H1 (cell line): ENCODE data around the gene MSI2. TPM values are rescaled to one million over a fixed set of nuclear protein-coding genes. Genes with fewer than 3 reads are reported as not detected.

Experiments used
- CTCF ChIA-PET: fragments of 300-600 bp; sonication (Branson Sonifier 250); formaldehyde crosslinking; loops from one replicate; lab custom pipeline; 2021; ENCODE audit not compliant: partially characterized antibody; lab: Charles Lee
- POLR2A ChIA-PET: fragments of 300-600 bp; sonication (Branson Sonifier 250); formaldehyde crosslinking; loops from one replicate; lab custom pipeline; 2021; ENCODE audit warnings: inconsistent platforms; ENCODE audit not compliant: partially characterized antibody; lab: Charles Lee
- DNase-seq, 2 experiments: peaks; one replicate each; pipeline versions ENCODE4 v3.0.0 to v3.0.0-alpha.2; 2010 to 2022; ENCODE audit warnings: low spot score in 2 of 2, low read depth in 1 of 2, mixed read lengths in 1 of 2
- FAIRE-seq: peaks from 2 replicates; lab custom pipeline; 2011; peaks lifted over from hg19 to GRCh38; lab: Jason Lieb, UNC
- H2AFZ ChIP-seq: 2 replicates; pipeline ENCODE4 v1.8.1; 2012; ENCODE audit warnings: low read length, inconsistent platforms
- H2AK5ac ChIP-seq: 2 replicates; pipeline ENCODE4 v1.6.1; 2013; ENCODE audit warnings: low read depth, low read length
- H2BK120ac ChIP-seq: replicated peaks from 2 replicates; pipeline ENCODE3; 2013; ENCODE audit warnings: low read depth, low read length, inconsistent platforms
- H2BK12ac ChIP-seq: 2 replicates; pipeline ENCODE4 v1.6.1; 2013; ENCODE audit warnings: low read depth, low read length
- H2BK15ac ChIP-seq: 2 replicates; pipeline ENCODE4 v1.6.1; 2013; ENCODE audit warnings: low read length
- H2BK20ac ChIP-seq: 2 replicates; pipeline ENCODE4 v1.6.1; 2013; ENCODE audit warnings: low read length
- H2BK5ac ChIP-seq: 2 replicates; pipeline ENCODE4 v1.6.1; 2013; ENCODE audit warnings: low read depth, low read length
- H3K14ac ChIP-seq: 2 replicates; pipeline ENCODE4 v1.6.1; 2013; ENCODE audit warnings: inconsistent platforms; ENCODE audit not compliant: insufficient read length
- H3K18ac ChIP-seq: 2 replicates; pipeline ENCODE4 v1.6.1; 2013; ENCODE audit warnings: low read length; ENCODE audit errors: extremely low read depth
- H3K23ac ChIP-seq: 2 replicates; pipeline ENCODE4 v1.6.1; 2013; ENCODE audit warnings: inconsistent platforms; ENCODE audit not compliant: insufficient read length
- H3K23me2 ChIP-seq: 2 replicates; pipeline ENCODE4 v1.6.1; 2013; ENCODE audit warnings: low read depth, low read length
- H3K27ac ChIP-seq: 2 replicates; pipeline ENCODE4 v1.6.1; 2011; ENCODE audit warnings: low read depth, low read length, inconsistent platforms
- H3K27me3 ChIP-seq, 4 experiments: replicated peaks in 1 of 4; 1 replicate in 1 of 4; 2 replicates in 3 of 4; pipeline versions ENCODE4 v1.6.1 to v1.8.1; 2011 to 2013; ENCODE audit warnings: low read length in 3 of 4, mild to moderate bottlenecking in 3 of 4, inconsistent platforms in 2 of 4, mixed read lengths in 2 of 4, moderate library complexity in 1 of 4; ENCODE audit not compliant: control insufficient read depth in 3 of 4, insufficient read depth in 3 of 4; ENCODE audit errors: extremely low read depth in 1 of 4
- H3K36me3 ChIP-seq, 4 experiments: 2 replicates each; pipeline versions ENCODE4 v1.6.1 to v1.8.1; 2011 to 2013; ENCODE audit warnings: mild to moderate bottlenecking in 4 of 4, low read length in 3 of 4, moderate library complexity in 2 of 4, control low read depth in 1 of 4, inconsistent platforms in 1 of 4; ENCODE audit not compliant: insufficient read depth in 4 of 4, control insufficient read depth in 2 of 4
- H3K4ac ChIP-seq: replicated peaks from 2 replicates; pipeline ENCODE3; 2013; ENCODE audit warnings: low read length, low read depth, mixed read lengths, inconsistent platforms; ENCODE audit not compliant: insufficient read length
- H3K4me1 ChIP-seq, 4 experiments: replicated peaks in 1 of 4; 1 replicate in 1 of 4; 2 replicates in 3 of 4; pipeline versions ENCODE4 v1.6.1 to v1.8.1; 2011 to 2013; ENCODE audit warnings: low read length in 3 of 4, inconsistent platforms in 2 of 4, mixed read lengths in 1 of 4; ENCODE audit not compliant: insufficient read depth in 4 of 4, control insufficient read depth in 3 of 4
- H3K4me2 ChIP-seq, 2 experiments: 2 replicates each; pipeline versions ENCODE4 v1.6.1 to v1.8.1; 2011 to 2013; ENCODE audit warnings: low read depth in 2 of 2, low read length in 2 of 2, control low read depth in 1 of 2, inconsistent platforms in 1 of 2, mild to moderate bottlenecking in 1 of 2; ENCODE audit not compliant: insufficient read depth in 1 of 2
- H3K4me3 ChIP-seq, 4 experiments: fragments of 200-600, 300-600 bp in 1 of 4; sonication (generic), shearing (Covaris generic), sonication (Bioruptor Twin) in 1 of 4; 2 replicates each; pipeline versions ENCODE4 v1.5.1 to v1.8.1; 2011 to 2016; ENCODE audit warnings: low read length in 4 of 4, low read depth in 3 of 4, control low read depth in 2 of 4, inconsistent platforms in 2 of 4, mild to moderate bottlenecking in 2 of 4, mixed read lengths in 1 of 4, moderate library complexity in 1 of 4; ENCODE audit not compliant: insufficient read depth in 2 of 4; ENCODE audit errors: extremely low read depth in 1 of 4
- H3K56ac ChIP-seq: replicated peaks from 2 replicates; pipeline ENCODE3; 2013; ENCODE audit warnings: low read depth, mild to moderate bottlenecking, mixed read lengths, low read length, inconsistent platforms; ENCODE audit not compliant: insufficient read length
- H3K79me1 ChIP-seq: 2 replicates; pipeline ENCODE4 v1.6.1; 2013; ENCODE audit warnings: low read depth, low read length, control low read depth
- H3K79me2 ChIP-seq, 2 experiments: 2 replicates each; pipeline versions ENCODE4 v1.6.1 to v1.8.1; 2012 to 2013; ENCODE audit warnings: low read length in 2 of 2, mild to moderate bottlenecking in 2 of 2, inconsistent platforms in 1 of 2; ENCODE audit not compliant: insufficient read depth in 2 of 2, control insufficient read depth in 1 of 2
- H3K9ac ChIP-seq, 4 experiments: replicated peaks in 1 of 4; 1 replicate in 1 of 4; 2 replicates in 3 of 4; pipeline versions ENCODE4 v1.6.1 to v1.8.1; 2011 to 2013; ENCODE audit warnings: low read depth in 3 of 4, low read length in 3 of 4, control low read depth in 2 of 4, mild to moderate bottlenecking in 2 of 4, moderate library complexity in 2 of 4, inconsistent platforms in 1 of 4; ENCODE audit errors: extremely low read depth in 1 of 4
- H3K9me3 ChIP-seq, 2 experiments: 2 replicates each; pipeline versions ENCODE4 v1.6.1 to v1.8.1; 2012 to 2013; ENCODE audit warnings: mild to moderate bottlenecking in 2 of 2, moderate library complexity in 2 of 2, control low read depth in 1 of 2, inconsistent platforms in 1 of 2, low read depth in 1 of 2, low read length in 1 of 2, mixed read lengths in 1 of 2; ENCODE audit not compliant: insufficient read depth in 2 of 2
- H4K20me1 ChIP-seq, 2 experiments: replicated peaks in 1 of 2; 2 replicates each; pipeline versions ENCODE3 to v1.8.1; 2011 to 2013; ENCODE audit warnings: inconsistent platforms in 2 of 2, low read length in 2 of 2, mild to moderate bottlenecking in 1 of 2; ENCODE audit not compliant: insufficient read depth in 2 of 2, control insufficient read depth in 1 of 2
- H4K5ac ChIP-seq: 2 replicates; pipeline ENCODE4 v1.6.1; 2013; ENCODE audit warnings: low read length, low read depth, mixed read lengths, inconsistent platforms; ENCODE audit not compliant: insufficient read length
- H4K8ac ChIP-seq: 2 replicates; pipeline ENCODE4 v1.8.0; 2013; ENCODE audit warnings: mild to moderate bottlenecking, moderate library complexity, low read length, inconsistent platforms; ENCODE audit not compliant: insufficient read depth; ENCODE audit errors: extremely low read depth
- H4K91ac ChIP-seq: replicated peaks from 2 replicates; pipeline ENCODE3; 2013; ENCODE audit warnings: low read length, mixed read lengths, inconsistent platforms; ENCODE audit not compliant: insufficient read length
- BCL11A ChIP-seq, 2 experiments: IDR thresholded peaks; one replicate each; pipeline ENCODE4 v1.6.1; 2011; ENCODE audit warnings: low read depth in 2 of 2, low read length in 2 of 2, mild to moderate bottlenecking in 2 of 2
- EZH2 ChIP-seq: fragments of 200-600 bp; sonication (generic); IDR thresholded peaks from 2 replicates; pipeline ENCODE4 v1.7.1; 2012; ENCODE audit warnings: low read depth, mild to moderate bottlenecking, moderate library complexity, low read length, inconsistent platforms; ENCODE audit not compliant: severe bottlenecking
- FOSL1 ChIP-seq: IDR thresholded peaks from 2 replicates; pipeline ENCODE4 v1.6.1; 2011; ENCODE audit warnings: mild to moderate bottlenecking, low read depth, low read length, moderate library complexity; ENCODE audit not compliant: insufficient read depth
- JUND ChIP-seq: IDR thresholded peaks from 2 replicates; pipeline ENCODE4 v1.6.1; 2011; ENCODE audit warnings: mild to moderate bottlenecking, improper control_type of control experiment, low read length
- RBBP5 ChIP-seq: IDR thresholded peaks from 2 replicates; pipeline ENCODE4 v1.7.1; 2012; ENCODE audit warnings: low read depth, mild to moderate bottlenecking, inconsistent platforms, low read length, moderate library complexity, borderline replicate concordance
- SIN3A ChIP-seq, 2 experiments: IDR thresholded peaks in 1 of 2; conservative IDR thresholded peaks in 1 of 2; 2 replicates each; pipeline ENCODE4 v1.6.1; 2011 to 2012; ENCODE audit warnings: low read length in 2 of 2, improper control_type of control experiment in 1 of 2, low read depth in 1 of 2, mild to moderate bottlenecking in 1 of 2
- SIX5 ChIP-seq: IDR thresholded peaks from 2 replicates; pipeline ENCODE4 v1.6.1; 2011; ENCODE audit warnings: mild to moderate bottlenecking, low read depth, low read length
- SP2 ChIP-seq: IDR thresholded peaks from 2 replicates; pipeline ENCODE4 v1.6.1; 2012; ENCODE audit warnings: mild to moderate bottlenecking, low read length, inconsistent platforms
- TAF1 ChIP-seq: IDR thresholded peaks from 2 replicates; pipeline ENCODE4 v1.6.1; 2011; ENCODE audit warnings: mild to moderate bottlenecking, low read depth, low read length
- TEAD4 ChIP-seq: IDR thresholded peaks from 2 replicates; pipeline ENCODE4 v1.6.1; 2012; ENCODE audit warnings: low read depth, low read length, inconsistent platforms, mixed read lengths
- YY1 ChIP-seq: IDR thresholded peaks from 2 replicates; pipeline ENCODE4 v1.6.1; 2011; ENCODE audit warnings: low read depth, mild to moderate bottlenecking, low read length
- ZNF274 ChIP-seq: IDR thresholded peaks from 2 replicates; pipeline ENCODE4 v1.7.0; 2012; ENCODE audit warnings: low read length, borderline replicate concordance; ENCODE audit errors: extremely low read depth
- WGBS, 2 experiments: shearing (Covaris generic) in 1 of 2; methylation state at CpG; one replicate each; pipeline versions ENCODE4 v1.1.6 to v1.1.7; 2013 to 2015; ENCODE audit warnings: low lambda C conversion rate in 2 of 2, mixed read lengths in 2 of 2, inconsistent platforms in 1 of 2, low coverage in 1 of 2, missing lambda C conversion rate in 1 of 2; ENCODE audit not compliant: insufficient replicate concordance in 2 of 2, insufficient coverage in 1 of 2, insufficient read length in 1 of 2; ENCODE audit errors: extremely low coverage in 1 of 2, missing lambda C conversion rate in 1 of 2; 5-methylcytosine and 5-hydroxymethylcytosine counted together
- polyA plus RNA-seq, 7 experiments: library from polyadenylated mRNA; depleted of rRNA in 3 of 7; stranded (reverse) in 5 of 7; unstranded in 2 of 7; fragments of >200 nt in 5 of 7; fragments of 200-250 nt in 2 of 7; gene quantifications; 1 replicate in 5 of 7; 2 replicates in 1 of 7; 4 replicates in 1 of 7; pipeline versions ENCODE4 v1.2.1 to v1.2.3, GENCODE V29; 2011 to 2013; ENCODE audit warnings: missing spikeins in 2 of 7, mixed read lengths in 2 of 7
- total RNA-seq: library from RNA; stranded (reverse); fragmentation: NEBNext Ultra II Directional; extraction: Animal tissue kit (Norgen Biotek cat#: 25700); gene quantifications from 2 replicates; pipeline ENCODE4 v1.2.1, GENCODE V29; 2021

MSI2 gene
- total and polyA plus RNA-seq, 2 of the 8 experiments (the other 6 are each of a cell fraction or from before 2014, with no cell fraction given), result 36.7 to 80.6 TPM

GRCh38 chr17:57256708-57257112, 387 bp downstream of the MSI2 start:
- no peak overlapping the region for H3K14ac ChIP-seq
- no peak overlapping the region for H2BK15ac ChIP-seq
- no peak overlapping the region for H2AFZ ChIP-seq
- H3K27me3 ChIP-seq, result peaks cover 2 to 10% (median 8%) of the 10 kb centered on the region in 4 experiments; a peak in 6 of 7 replicates
- H3K9ac ChIP-seq, result peak overlapping the region; percentile 26 to 81 (median 48); a peak in 4 of 7 replicates
- H3K18ac ChIP-seq, result no peak overlapping the region
- peaks cover 3% of the 10 kb centered on the region; the same call in 1 of the 2 replicates for H3K79me1 ChIP-seq
- peaks cover 0 to 8% of the 10 kb centered on the region in 2 experiments for H4K20me1 ChIP-seq
- H4K5ac ChIP-seq, result no peak overlapping the region
- H3K9me3 ChIP-seq, result no peaks in the 10 kb centered on the region
- no peak for DNase-seq
- no peak overlapping the region for H3K23ac ChIP-seq
- no peak overlapping the region for H3K27ac ChIP-seq
- H2BK5ac ChIP-seq, result no peak overlapping the region
- H3K4ac ChIP-seq, result no peak overlapping the region
- CTCF ChIA-PET, result interaction anchor here (0.7 to 3.2 kb wide), 4 partner anchors 13 to 331 kb away, joined by 3 to 20 read pairs (median 4); no protein-coding TSS in a partner anchor
- peak overlapping the region; percentile 79 to 99 for H3K4me2 ChIP-seq
- H3K56ac ChIP-seq, result no peak overlapping the region
- H3K4me3 ChIP-seq, result peak overlapping the region; percentile 67 to 94 (median 72)
- H3K36me3 ChIP-seq, result peaks cover 0 to 20% (median 2%) of the 10 kb centered on the region in 4 experiments; a peak in 3 of 8 replicates
- no peak overlapping the region for H2BK12ac ChIP-seq
- no peak overlapping the region for H2BK20ac ChIP-seq
- H3K79me2 ChIP-seq, result peaks cover 0 to 23% of the 10 kb centered on the region in 2 experiments; a peak in 2 of 4 replicates
- FAIRE-seq, result no peak
- peaks cover 17% of the 10 kb centered on the region for H3K23me2 ChIP-seq
- no peak overlapping the region for H4K8ac ChIP-seq
- WGBS, 2 experiments, result 0% methylated on average over 4 of the region's 36 CpGs; no CpG with 5 or more reads in 1 of the 2 experiments
- POLR2A ChIA-PET, result interaction anchor here (1.1 to 5.3 kb wide), 6 partner anchors 11 to 151 kb away, joined by 3 to 22 read pairs (median 4); no protein-coding TSS in a partner anchor
- H2AK5ac ChIP-seq, result no peak overlapping the region
- no peak overlapping the region for H4K91ac ChIP-seq
- no peak for TF ChIP-seq SP2
- no peak for TF ChIP-seq FOSL1
- 0 out of 2 replicates have a peak, but pooled peaks have one; percentile 25 for TF ChIP-seq TAF1
- TF ChIP-seq SIX5, result no peak
- TF ChIP-seq BCL11A (IDR thresholded peaks at IDR 0.05; ENCODE audit: low read depth in 2 of 2, low read length in 2 of 2), result no peak
- TF ChIP-seq EZH2, result no peak
- TF ChIP-seq SIN3A (conservative IDR thresholded peaks at IDR 0.05 in 1 of 2, IDR thresholded peaks at IDR 0.05 in 1 of 2; ENCODE audit: low read depth in 1 of 2, low read length in 2 of 2), result 0 out of 4 replicates have a peak, but pooled peaks of 1 of the 2 experiments have one; percentile 40
- no peak for TF ChIP-seq TEAD4
- no peak for TF ChIP-seq JUND
- TF ChIP-seq YY1, result peak; percentile 59; the same call in 1 of the 2 replicates
- TF ChIP-seq ZNF274, result no peak
- 0 out of 2 replicates have a peak, but pooled peaks have one; percentile 18 for TF ChIP-seq RBBP5
- TF ChIP-seq, all 59 proteins: peak for 4
- no peak overlapping the region for H2BK120ac ChIP-seq
- peaks cover 4 to 36% (median 7%) of the 10 kb centered on the region in 4 experiments; a peak in 6 of 7 replicates for H3K4me1 ChIP-seq
